Measurements from ENCODE around the gene LTBP1. TPM values are rescaled to one million over a fixed set of nuclear protein-coding genes. Genes with fewer than 3 reads are reported as not detected.
"Not testable (repeated sequence)": the region's sequence is repeated elsewhere in the genome, so short reads cannot be mapped to it uniquely, and the experiment has no call there.

LTBP1 gene
- total and polyA plus RNA-seq, 7 experiments from 2014 or later: 0.29 to 2.1 TPM; not detected in 5

DNA sequence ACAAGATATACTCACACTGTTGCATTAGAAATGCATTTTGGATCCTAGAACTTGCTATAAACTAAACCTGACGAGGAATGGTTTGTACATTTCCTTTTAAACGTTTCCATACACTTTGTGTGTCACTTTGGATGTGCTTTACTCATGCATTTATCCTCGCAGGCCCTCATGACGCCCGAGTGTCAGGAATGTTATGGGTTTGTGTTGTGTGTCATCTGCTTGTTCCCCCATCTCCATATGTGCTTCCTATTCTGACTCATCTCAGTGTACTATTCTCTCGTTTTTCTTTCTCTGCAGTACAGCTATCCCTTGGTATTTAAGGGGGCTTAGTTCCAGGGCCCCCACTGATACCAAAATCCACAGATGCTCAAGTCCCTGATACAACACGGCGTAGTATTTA lies 408.2 kb downstream of the LTBP1 start:
- Mint-ChIP-seq H3K36me3 (peaks cover 0 to 7% (median 4%) of the 10 kb centered on the region in 5 donors), H3K4me3 (no peak overlapping the region), H3K27me3 (peaks cover 0 to 9% (median 0%) of the 10 kb centered on the region in 5 donors), H3K4me1 (no peaks in the 10 kb centered on the region), H3K9me3 (peaks cover 0 to 21% (median 12%) of the 10 kb centered on the region in 11 donors), H3K27ac (no peak overlapping the region)
- no peaks in the 10 kb centered on the region for H3K36me3 ChIP-seq (ENCODE audit: control insufficient read depth in 2 of 3, insufficient read depth in 3 of 3, low read length in 3 of 3)
- ATAC-seq: no peak
- H3K9me3 ChIP-seq (ENCODE audit: control insufficient read depth in 2 of 3, low read length in 3 of 3): no peaks in the 10 kb centered on the region
- CTCF ChIA-PET: no interaction called here
- no peak overlapping the region for H3K4me3 ChIP-seq (ENCODE audit: low read length)
- no peaks in the 10 kb centered on the region for H3K4me1 ChIP-seq (ENCODE audit: control insufficient read depth in 2 of 2, insufficient read depth in 2 of 2, low read length in 2 of 2)
- DNase-seq: no peak
- POLR2A ChIA-PET: no interaction called here
- no peak overlapping the region for H3K27ac ChIP-seq (ENCODE audit: low read depth, low read length)
- intact Hi-C loops (cut with micrococcal nuclease): no loop called here
- H3K27me3 ChIP-seq (ENCODE audit: control insufficient read depth in 2 of 2, insufficient read depth in 2 of 2, low read length in 2 of 2): no peaks in the 10 kb centered on the region

DNA sequence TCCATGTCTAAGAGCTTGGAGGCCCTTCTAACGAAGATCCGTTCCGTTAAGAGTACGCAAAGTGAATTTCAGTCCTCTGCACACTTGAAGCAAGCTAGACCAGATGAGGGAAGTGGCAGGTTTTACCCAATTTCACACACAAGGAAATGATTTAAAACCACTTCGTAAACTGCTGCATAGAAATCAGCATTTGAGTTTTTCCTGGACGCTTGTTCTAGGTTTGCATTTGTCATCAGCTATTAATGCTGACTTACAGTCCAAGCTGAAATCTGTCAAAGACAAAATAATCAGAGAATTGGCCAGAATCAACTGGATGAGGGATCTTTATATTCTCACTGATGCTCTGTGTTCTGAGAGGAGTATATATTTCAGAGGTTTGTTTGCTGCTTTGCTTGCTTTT lies 412.1 kb downstream of the LTBP1 start:
- CTCF ChIA-PET: no interaction called here
- Histone ChIP-seq H3K27me3 (ENCODE audit: control insufficient read depth in 2 of 2, insufficient read depth in 2 of 2, low read length in 2 of 2) (no peaks in the 10 kb centered on the region), H3K4me3 (ENCODE audit: low read length) (no peak overlapping the region), H3K4me1 (ENCODE audit: control insufficient read depth in 2 of 2, insufficient read depth in 2 of 2, low read length in 2 of 2) (no peaks in the 10 kb centered on the region), H3K27ac (ENCODE audit: low read depth, low read length) (no peak overlapping the region), H3K9me3 (ENCODE audit: control insufficient read depth in 2 of 3, low read length in 3 of 3) (no peaks in the 10 kb centered on the region), H3K36me3 (ENCODE audit: control insufficient read depth in 2 of 3, insufficient read depth in 3 of 3, low read length in 3 of 3) (no peaks in the 10 kb centered on the region)
- Mint-ChIP-seq H3K27ac (no peak overlapping the region), H3K4me1 (no peaks in the 10 kb centered on the region), H3K9me3 (peaks cover 0 to 21% (median 12%) of the 10 kb centered on the region in 11 donors), H3K27me3 (peaks cover 0 to 5% (median 0%) of the 10 kb centered on the region in 5 donors), H3K36me3 (peaks cover 0 to 7% (median 4%) of the 10 kb centered on the region in 5 donors), H3K4me3 (no peak overlapping the region)
- no peak for ATAC-seq
- intact Hi-C loops (cut with micrococcal nuclease): no loop called here
- POLR2A ChIA-PET: no interaction called here
- no peak for DNase-seq

DNA sequence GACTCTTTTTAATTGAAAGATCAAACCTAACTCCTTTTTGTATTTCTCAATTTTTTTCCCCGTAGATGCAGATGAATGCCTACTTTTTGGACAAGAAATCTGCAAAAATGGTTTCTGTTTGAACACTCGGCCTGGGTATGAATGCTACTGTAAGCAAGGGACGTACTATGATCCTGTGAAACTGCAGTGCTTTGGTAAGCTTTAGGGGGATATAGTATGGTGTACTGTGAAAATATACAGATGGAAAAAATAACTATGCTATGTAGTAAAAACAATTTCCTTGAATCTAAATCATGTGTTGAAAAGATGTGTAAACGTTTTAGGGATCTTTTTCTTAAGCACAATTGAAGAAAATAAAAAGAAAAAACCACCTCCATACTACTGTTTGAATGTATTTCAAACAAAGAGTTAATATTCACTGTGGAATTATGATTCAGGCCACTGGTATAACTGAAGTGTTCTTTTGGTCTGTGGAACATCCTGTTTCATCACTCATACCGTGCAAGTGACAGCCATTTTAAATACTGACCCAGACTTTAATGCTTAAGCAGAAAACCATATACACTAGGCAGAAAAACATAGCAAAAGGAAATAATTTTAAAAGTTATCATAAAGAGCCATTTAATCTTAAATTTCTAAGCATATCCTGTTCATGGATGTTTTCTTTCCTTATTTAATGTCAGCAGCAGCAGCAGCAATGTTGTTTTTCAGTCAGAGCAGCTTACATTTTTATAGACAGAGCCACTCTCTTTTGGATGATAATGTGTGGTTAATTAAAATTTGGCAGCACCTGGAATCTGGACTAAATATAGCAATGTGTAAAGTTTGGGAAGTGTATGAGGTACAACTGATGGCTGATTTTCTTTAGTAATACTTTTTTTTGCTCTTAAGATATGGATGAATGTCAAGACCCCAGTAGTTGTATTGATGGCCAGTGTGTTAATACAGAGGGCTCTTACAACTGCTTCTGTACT lies 416.9 kb downstream of the LTBP1 start:
- ATAC-seq (no peak), DNase-seq (no peak)
- no peaks in the 10 kb centered on the region for H3K4me1 ChIP-seq (ENCODE audit: control insufficient read depth in 2 of 2, insufficient read depth in 2 of 2, low read length in 2 of 2)
- no peak overlapping the region for H3K4me3 Mint-ChIP-seq
- no peak overlapping the region for H3K27ac Mint-ChIP-seq
- H3K27me3 ChIP-seq (ENCODE audit: control insufficient read depth in 2 of 2, insufficient read depth in 2 of 2, low read length in 2 of 2): no peaks in the 10 kb centered on the region
- no peak overlapping the region for H3K27ac ChIP-seq (ENCODE audit: low read depth, low read length)
- ChIA-PET CTCF (no interaction called here), POLR2A (no interaction called here)
- H3K9me3 ChIP-seq (ENCODE audit: control insufficient read depth in 2 of 3, low read length in 3 of 3): no peaks in the 10 kb centered on the region
- H3K9me3 Mint-ChIP-seq: no peaks in the 10 kb centered on the region
- peaks cover 0 to 13% (median 5%) of the 10 kb centered on the region in 5 donors for H3K27me3 Mint-ChIP-seq
- H3K4me3 ChIP-seq (ENCODE audit: low read length): no peak overlapping the region
- H3K36me3 Mint-ChIP-seq: peaks cover 0 to 1% (median 0%) of the 10 kb centered on the region in 5 donors
- no peaks in the 10 kb centered on the region for H3K36me3 ChIP-seq (ENCODE audit: control insufficient read depth in 2 of 3, insufficient read depth in 3 of 3, low read length in 3 of 3)
- H3K4me1 Mint-ChIP-seq: no peaks in the 10 kb centered on the region
- intact Hi-C loops (cut with micrococcal nuclease): no loop called here

DNA sequence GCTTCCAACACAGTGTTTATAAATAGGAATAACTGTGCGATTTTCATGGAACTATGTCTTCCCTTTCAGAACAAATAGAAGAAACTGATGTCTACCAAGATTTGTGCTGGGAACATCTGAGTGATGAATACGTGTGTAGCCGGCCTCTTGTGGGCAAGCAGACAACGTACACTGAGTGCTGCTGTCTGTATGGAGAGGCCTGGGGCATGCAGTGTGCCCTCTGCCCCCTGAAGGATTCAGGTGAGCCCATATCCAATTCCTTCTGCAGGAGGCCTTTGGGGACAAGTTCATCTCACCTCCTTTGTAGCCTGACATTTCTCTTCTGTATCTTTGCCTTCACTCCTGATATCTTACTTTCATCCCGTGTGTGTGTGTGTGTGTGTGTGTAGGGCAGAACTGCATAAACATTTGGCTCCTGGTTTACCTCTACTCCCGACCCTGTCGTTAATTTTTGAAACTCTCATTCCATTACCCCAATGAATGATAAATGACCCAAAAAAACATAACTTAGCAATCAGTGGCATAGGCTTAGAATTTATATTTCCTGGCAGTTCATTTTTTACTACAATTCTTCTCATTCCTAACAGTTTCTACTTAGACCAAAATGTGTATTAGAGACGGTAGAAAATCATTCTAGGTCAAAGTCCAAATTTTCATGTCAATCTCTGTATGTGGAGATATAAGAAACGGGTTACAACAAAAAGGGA lies 418.7 kb downstream of the LTBP1 start:
- H3K4me3 Mint-ChIP-seq: no peak overlapping the region
- ChIA-PET CTCF (no interaction called here), POLR2A (no interaction called here)
- Histone ChIP-seq H3K27ac (ENCODE audit: low read depth, low read length) (no peak overlapping the region), H3K4me3 (ENCODE audit: low read length) (no peak overlapping the region), H3K4me1 (ENCODE audit: control insufficient read depth in 2 of 2, insufficient read depth in 2 of 2, low read length in 2 of 2) (no peaks in the 10 kb centered on the region), H3K9me3 (ENCODE audit: control insufficient read depth in 2 of 3, low read length in 3 of 3) (no peaks in the 10 kb centered on the region), H3K36me3 (ENCODE audit: control insufficient read depth in 2 of 3, insufficient read depth in 3 of 3, low read length in 3 of 3) (no peaks in the 10 kb centered on the region), H3K27me3 (ENCODE audit: control insufficient read depth in 2 of 2, insufficient read depth in 2 of 2, low read length in 2 of 2) (no peaks in the 10 kb centered on the region)
- no peaks in the 10 kb centered on the region for H3K9me3 Mint-ChIP-seq
- no peak overlapping the region for H3K27ac Mint-ChIP-seq
- H3K36me3 Mint-ChIP-seq: peaks cover 0 to 1% (median 0%) of the 10 kb centered on the region in 5 donors
- H3K27me3 Mint-ChIP-seq: peaks cover 0 to 17% (median 5%) of the 10 kb centered on the region in 5 donors
- no peak for DNase-seq
- H3K4me1 Mint-ChIP-seq: no peaks in the 10 kb centered on the region
- no peak for ATAC-seq
- intact Hi-C loops (cut with micrococcal nuclease): no loop called here

DNA sequence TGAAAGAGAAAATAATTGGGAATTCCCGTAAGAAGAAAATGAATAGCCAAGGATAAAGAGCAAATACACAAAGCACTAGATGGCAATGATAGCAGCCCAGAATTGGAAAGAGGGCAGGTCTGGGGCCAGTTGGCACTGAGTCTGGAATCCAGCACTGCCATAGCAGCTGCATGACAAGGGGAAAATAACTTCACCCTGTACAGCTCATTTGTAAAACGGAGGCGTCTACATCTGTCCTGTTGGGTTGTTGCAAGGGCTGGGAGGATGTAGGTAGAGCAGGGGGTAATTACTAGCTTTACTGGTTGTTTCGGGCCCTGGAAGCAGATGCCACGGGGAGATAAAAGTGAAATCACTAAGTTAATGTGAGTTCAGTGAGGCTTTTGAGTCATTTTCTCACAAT lies 419.7 kb downstream of the LTBP1 start:
- Mint-ChIP-seq H3K27ac (no peak overlapping the region), H3K9me3 (no peaks in the 10 kb centered on the region), H3K36me3 (peaks cover 0 to 1% (median 0%) of the 10 kb centered on the region in 5 donors), H3K27me3 (peaks cover 0 to 17% (median 5%) of the 10 kb centered on the region in 5 donors), H3K4me3 (no peak overlapping the region), H3K4me1 (no peaks in the 10 kb centered on the region)
- intact Hi-C loops (cut with micrococcal nuclease): no loop called here
- no peaks in the 10 kb centered on the region for H3K36me3 ChIP-seq (ENCODE audit: control insufficient read depth in 2 of 3, insufficient read depth in 3 of 3, low read length in 3 of 3)
- no peak overlapping the region for H3K27ac ChIP-seq (ENCODE audit: low read depth, low read length)
- no peaks in the 10 kb centered on the region for H3K4me1 ChIP-seq (ENCODE audit: control insufficient read depth in 2 of 2, insufficient read depth in 2 of 2, low read length in 2 of 2)
- H3K27me3 ChIP-seq (ENCODE audit: control insufficient read depth in 2 of 2, insufficient read depth in 2 of 2, low read length in 2 of 2): no peaks in the 10 kb centered on the region
- no peaks in the 10 kb centered on the region for H3K9me3 ChIP-seq (ENCODE audit: control insufficient read depth in 2 of 3, low read length in 3 of 3)
- no peak for DNase-seq
- ChIA-PET CTCF (no interaction called here), POLR2A (no interaction called here)
- no peak overlapping the region for H3K4me3 ChIP-seq (ENCODE audit: low read length)
- ATAC-seq: no peak

DNA sequence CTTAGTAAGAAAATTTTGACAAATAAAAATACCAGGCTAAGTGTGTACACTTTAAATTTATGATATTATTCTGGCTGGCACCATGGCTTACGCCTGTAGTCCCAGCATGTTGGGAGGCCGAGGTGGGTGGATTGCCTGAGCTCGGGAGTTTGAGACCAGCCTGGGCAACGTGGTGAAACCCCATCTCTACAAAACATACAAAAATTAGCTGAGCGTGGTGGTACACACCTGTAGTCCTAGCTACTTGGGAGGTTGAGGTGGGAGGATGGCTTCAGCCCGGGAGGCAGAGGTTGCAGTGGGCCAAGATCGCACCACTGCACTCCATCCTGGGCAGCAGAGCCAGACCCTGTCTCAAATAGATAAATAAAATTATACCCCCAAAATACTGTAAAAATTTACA lies 421.8 kb downstream of the LTBP1 start:
- H3K36me3 ChIP-seq (ENCODE audit: control insufficient read depth in 2 of 3, insufficient read depth in 3 of 3, low read length in 3 of 3); H3K27me3 ChIP-seq (ENCODE audit: control insufficient read depth in 2 of 2, insufficient read depth in 2 of 2, low read length in 2 of 2); H3K36me3 Mint-ChIP-seq; CTCF ChIA-PET; H3K4me1 Mint-ChIP-seq; POLR2A ChIA-PET; intact Hi-C loops (cut with micrococcal nuclease); H3K27ac Mint-ChIP-seq; H3K9me3 ChIP-seq (ENCODE audit: control insufficient read depth in 2 of 3, low read length in 3 of 3); H3K9me3 Mint-ChIP-seq; DNase-seq; H3K4me3 ChIP-seq (ENCODE audit: low read length); H3K27ac ChIP-seq (ENCODE audit: low read depth, low read length); H3K4me1 ChIP-seq (ENCODE audit: control insufficient read depth in 2 of 2, insufficient read depth in 2 of 2, low read length in 2 of 2); ATAC-seq; H3K4me3 Mint-ChIP-seq: not testable (repeated sequence)
- H3K27me3 Mint-ChIP-seq: peaks cover 0 to 17% (median 3%) of the 10 kb centered on the region in 5 donors

Measured in naive thymus-derived CD4-positive, alpha-beta T cell (primary cell).